Stimulated activated CD4-positive, alpha-beta T cell treated with anti-CD3 and anti-CD28 coated beads, Interleukin-1b, Interleukin-23, amount 100 ng/mL, for 48 hours (primary cell): ENCODE measurements around the gene ATP4B.
"Not testable (repeated sequence)": the region's sequence is repeated elsewhere in the genome, so short reads cannot be mapped to it uniquely, and the experiment has no call there.

Experiments used
- DNase-seq: peaks from one replicate; pipeline ENCODE4 v3.0.0-alpha.2; 2020

ATP4B gene

GRCh38 chr13:113623491-113624234 lies 34.3 kb downstream of the ATP4B start:
- no peak for DNase-seq

- no peak for DNase-seq
Observed at GRCh38 chr13:113622791-113623490, 35.1 kb downstream of the ATP4B start.

- not testable (repeated sequence) for DNase-seq
Observed at GRCh38 chr13:113621986-113622550, 35.9 kb downstream of the ATP4B start.

- DNase-seq = not testable (repeated sequence)
Observed at GRCh38 chr13:113621498-113621897, 36.5 kb downstream of the ATP4B start.

- DNase-seq = no peak
Observed at GRCh38 chr13:113621046-113621445, 37.0 kb downstream of the ATP4B start.

- DNase-seq = no peak
Observed at GRCh38 chr13:113620036-113620796, 37.8 kb downstream of the ATP4B start.

GRCh38 chr13:113618455-113618854 lies 39.5 kb downstream of the ATP4B start:
- no peak for DNase-seq

- no peak for DNase-seq
Observed at GRCh38 chr13:113617961-113618360, 40.0 kb downstream of the ATP4B start.

GRCh38 chr13:113616991-113617749 lies 40.8 kb downstream of the ATP4B start:
- no peak for DNase-seq

GRCh38 chr13:113616281-113616906 lies 41.6 kb downstream of the ATP4B start:
- DNase-seq = no peak

- DNase-seq = no peak
Observed at GRCh38 chr13:113613789-113614379, 44.1 kb downstream of the ATP4B start.

- DNase-seq = no peak
Observed at GRCh38 chr13:113612607-113613006, 45.4 kb downstream of the ATP4B start.

- DNase-seq = no peak
Observed at GRCh38 chr13:113611996-113612395, 46.0 kb downstream of the ATP4B start.

- no peak for DNase-seq
Observed at GRCh38 chr13:113610266-113610665, 47.7 kb downstream of the ATP4B start.

GRCh38 chr13:113609616-113610015 lies 48.4 kb downstream of the ATP4B start:
- DNase-seq = no peak

- no peak for DNase-seq
Observed at GRCh38 chr13:113608967-113609533, 48.9 kb downstream of the ATP4B start.

- no peak for DNase-seq
Observed at GRCh38 chr13:113607889-113608635, 49.9 kb downstream of the ATP4B start.

- DNase-seq = no peak
Observed at GRCh38 chr13:113607056-113607888, 50.7 kb downstream of the ATP4B start.

GRCh38 chr13:113605866-113606438 lies 52.0 kb downstream of the ATP4B start:
- DNase-seq = no peak
